Skeletal muscle satellite cell (primary cell): ENCODE data around the gene ACTR3C.
"Not testable (repeated sequence)": the region's sequence is repeated elsewhere in the genome, so short reads cannot be mapped to it uniquely, and the experiment has no call there.

Source experiments
- H3K27me3 ChIP-seq: 2 replicates; pipeline ENCODE4 v1.7.0; 2013; ENCODE audit warnings: low read length; ENCODE audit not compliant: control insufficient read depth, insufficient read depth
- H3K36me3 ChIP-seq: 2 replicates; pipeline ENCODE4 v1.7.0; 2013; ENCODE audit warnings: mild to moderate bottlenecking, control low read depth, low read length; ENCODE audit not compliant: insufficient read depth
- H3K4me1 ChIP-seq: 2 replicates; pipeline ENCODE4 v1.7.0; 2013; ENCODE audit warnings: low read length; ENCODE audit not compliant: control insufficient read depth, insufficient read depth
- H3K4me2 ChIP-seq: 2 replicates; pipeline ENCODE4 v1.7.0; 2013; ENCODE audit warnings: mild to moderate bottlenecking, low read length
- H3K4me3 ChIP-seq: 2 replicates; pipeline ENCODE4 v1.7.0; 2013; ENCODE audit warnings: low read length
- H3K9ac ChIP-seq: 2 replicates; pipeline ENCODE4 v1.7.0; 2013; ENCODE audit warnings: mild to moderate bottlenecking, low read depth, low read length, moderate library complexity
- H3K9me3 ChIP-seq: replicated peaks from 2 replicates; pipeline ENCODE4 v1.7.0; 2013; ENCODE audit warnings: mild to moderate bottlenecking, control low read depth, low read length

Gene ACTR3C

GRCh38 chr7:150287815-150288214 lies 35.5 kb downstream of the ACTR3C start:
- H3K4me2 ChIP-seq, H3K4me1 ChIP-seq, H3K9me3 ChIP-seq, H3K4me3 ChIP-seq, H3K27me3 ChIP-seq, H3K9ac ChIP-seq, H3K36me3 ChIP-seq: not testable (repeated sequence)

- not testable (repeated sequence) for H3K4me2 ChIP-seq, H3K27me3 ChIP-seq, H3K4me3 ChIP-seq, H3K9me3 ChIP-seq, H3K36me3 ChIP-seq, H3K4me1 ChIP-seq, H3K9ac ChIP-seq
Observed at GRCh38 chr7:150285849-150286754, 37.2 kb downstream of the ACTR3C start.

- not testable (repeated sequence) for H3K4me2 ChIP-seq, H3K9me3 ChIP-seq, H3K27me3 ChIP-seq, H3K4me1 ChIP-seq, H3K4me3 ChIP-seq, H3K36me3 ChIP-seq, H3K9ac ChIP-seq
Observed at GRCh38 chr7:150283608-150284007, 39.7 kb downstream of the ACTR3C start.

- H3K4me1 ChIP-seq, H3K36me3 ChIP-seq, H3K27me3 ChIP-seq, H3K4me3 ChIP-seq, H3K4me2 ChIP-seq, H3K9me3 ChIP-seq, H3K9ac ChIP-seq: not testable (repeated sequence)
Observed at GRCh38 chr7:150283111-150283510, 40.2 kb downstream of the ACTR3C start.

- H3K4me1 ChIP-seq, H3K9ac ChIP-seq, H3K4me2 ChIP-seq, H3K9me3 ChIP-seq, H3K27me3 ChIP-seq, H3K4me3 ChIP-seq, H3K36me3 ChIP-seq: not testable (repeated sequence)
Observed at GRCh38 chr7:150281681-150282403, 41.5 kb downstream of the ACTR3C start.

GRCh38 chr7:150278383-150278782 lies 45.0 kb downstream of the ACTR3C start:
- H3K27me3 ChIP-seq, H3K4me1 ChIP-seq, H3K4me2 ChIP-seq, H3K4me3 ChIP-seq, H3K9me3 ChIP-seq, H3K36me3 ChIP-seq, H3K9ac ChIP-seq: not testable (repeated sequence)

GRCh38 chr7:150276132-150276695 lies 47.1 kb downstream of the ACTR3C start:
- H3K36me3 ChIP-seq, H3K9ac ChIP-seq, H3K4me2 ChIP-seq, H3K4me3 ChIP-seq, H3K9me3 ChIP-seq, H3K4me1 ChIP-seq, H3K27me3 ChIP-seq: not testable (repeated sequence)

- not testable (repeated sequence) for H3K36me3 ChIP-seq, H3K9ac ChIP-seq, H3K4me2 ChIP-seq, H3K9me3 ChIP-seq, H3K27me3 ChIP-seq, H3K4me3 ChIP-seq, H3K4me1 ChIP-seq
Observed at GRCh38 chr7:150271898-150272297, 51.4 kb downstream of the ACTR3C start.

GRCh38 chr7:150270101-150270824 lies 53.1 kb downstream of the ACTR3C start:
- not testable (repeated sequence) for H3K9me3 ChIP-seq, H3K4me2 ChIP-seq, H3K4me1 ChIP-seq, H3K4me3 ChIP-seq, H3K27me3 ChIP-seq, H3K36me3 ChIP-seq, H3K9ac ChIP-seq

GRCh38 chr7:150268798-150269197 lies 54.5 kb downstream of the ACTR3C start:
- not testable (repeated sequence) for H3K36me3 ChIP-seq, H3K4me1 ChIP-seq, H3K4me2 ChIP-seq, H3K9ac ChIP-seq, H3K9me3 ChIP-seq, H3K4me3 ChIP-seq, H3K27me3 ChIP-seq

- H3K36me3 ChIP-seq, H3K4me2 ChIP-seq, H3K9ac ChIP-seq, H3K27me3 ChIP-seq, H3K4me3 ChIP-seq, H3K4me1 ChIP-seq, H3K9me3 ChIP-seq: not testable (repeated sequence)
Observed at GRCh38 chr7:150268287-150268686, 55.1 kb downstream of the ACTR3C start.
